Measurements from ENCODE around the gene CBLB.
"Not testable (repeated sequence)": the region's sequence is repeated elsewhere in the genome, so short reads cannot be mapped to it uniquely, and the experiment has no call there.

Gene CBLB

DNA sequence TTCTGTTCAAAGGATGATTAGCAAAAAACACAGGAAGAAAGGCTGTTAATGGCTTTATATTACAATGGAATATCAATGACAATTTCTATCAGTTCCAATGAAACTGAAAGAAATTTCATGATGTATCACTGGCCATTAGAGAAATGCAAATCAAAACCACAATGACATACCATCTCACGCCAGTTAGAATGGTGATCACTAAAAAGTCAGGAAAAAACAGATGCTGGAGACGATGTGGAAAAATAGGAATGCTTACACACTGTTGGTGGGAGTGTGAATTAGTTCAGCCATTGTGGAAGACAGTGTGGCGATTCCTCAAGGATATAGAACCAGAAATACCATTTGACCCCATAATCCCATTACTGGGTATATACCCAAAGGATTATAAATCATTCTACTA lies 53.5 kb downstream of the CBLB start:
- not testable (repeated sequence) for DNase-seq

DNA sequence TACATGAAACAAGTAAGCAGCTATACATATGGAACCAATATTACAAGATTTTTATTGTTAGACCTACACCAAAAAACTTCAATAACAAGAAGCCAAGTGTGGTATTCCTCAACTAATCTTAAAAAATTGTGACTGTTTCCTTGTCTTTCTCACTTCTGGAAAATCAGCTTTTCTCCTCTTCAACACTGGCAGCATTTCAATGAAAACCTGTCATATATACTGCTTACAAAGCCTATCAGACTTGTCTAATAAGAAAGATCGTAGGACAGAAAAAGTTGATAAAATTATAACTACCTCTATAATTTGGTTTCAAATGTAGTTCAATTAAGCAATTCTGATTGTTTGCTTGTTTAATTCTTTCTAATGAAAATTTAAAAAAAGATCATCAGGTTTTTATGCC lies 55.1 kb downstream of the CBLB start:
- no peak for DNase-seq

DNA sequence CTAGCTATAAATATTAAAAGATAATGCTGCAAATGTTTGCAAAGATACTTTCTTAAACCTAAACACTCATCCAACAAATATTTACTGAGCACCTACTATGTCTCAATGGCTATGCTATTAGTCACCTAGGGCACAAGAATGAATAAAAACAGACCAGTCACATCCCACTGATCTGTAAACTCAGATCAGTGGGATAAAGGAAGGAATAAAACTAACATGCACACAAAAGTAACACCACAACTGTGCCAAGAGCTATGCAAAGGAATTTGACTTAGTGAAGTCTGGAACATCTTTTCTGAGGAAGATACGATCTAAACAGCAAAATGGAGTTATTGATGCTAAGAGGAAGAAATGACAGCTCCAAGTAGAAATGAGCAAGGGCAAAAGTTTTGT lies 56.6 kb downstream of the CBLB start:
- DNase-seq: no peak

DNA sequence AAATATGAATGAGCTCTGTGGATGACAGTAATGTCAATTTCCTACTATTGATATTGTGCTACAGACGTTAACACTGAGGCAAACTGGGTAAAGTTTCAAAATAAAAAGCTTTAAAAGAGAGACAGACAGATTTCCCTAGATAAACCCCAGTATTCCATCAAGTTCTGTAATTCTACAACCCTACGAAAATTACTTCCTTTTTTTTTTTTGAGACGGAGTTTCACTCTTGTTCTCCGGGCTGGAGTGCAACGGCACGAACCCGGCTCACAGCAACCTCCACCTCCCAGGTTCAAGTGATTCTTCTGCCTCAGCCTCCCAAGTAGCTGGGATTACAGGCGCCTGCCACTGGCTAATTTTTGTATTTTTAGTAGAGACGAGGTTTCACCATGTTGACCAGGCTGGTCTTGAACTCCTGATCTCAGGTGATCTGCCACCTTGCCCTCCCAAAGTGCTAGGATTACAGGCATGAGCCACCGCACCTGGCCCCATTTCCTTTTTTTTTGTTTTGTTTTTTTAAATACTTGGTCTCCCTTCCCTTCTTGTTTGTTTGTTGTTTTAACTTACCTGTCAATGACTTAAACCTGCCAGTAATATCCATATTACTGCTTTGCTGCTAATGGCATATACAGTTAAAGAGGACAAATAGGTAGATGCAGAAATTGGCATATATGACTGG lies 57.2 kb downstream of the CBLB start:
- DNase-seq: no peak

DNA sequence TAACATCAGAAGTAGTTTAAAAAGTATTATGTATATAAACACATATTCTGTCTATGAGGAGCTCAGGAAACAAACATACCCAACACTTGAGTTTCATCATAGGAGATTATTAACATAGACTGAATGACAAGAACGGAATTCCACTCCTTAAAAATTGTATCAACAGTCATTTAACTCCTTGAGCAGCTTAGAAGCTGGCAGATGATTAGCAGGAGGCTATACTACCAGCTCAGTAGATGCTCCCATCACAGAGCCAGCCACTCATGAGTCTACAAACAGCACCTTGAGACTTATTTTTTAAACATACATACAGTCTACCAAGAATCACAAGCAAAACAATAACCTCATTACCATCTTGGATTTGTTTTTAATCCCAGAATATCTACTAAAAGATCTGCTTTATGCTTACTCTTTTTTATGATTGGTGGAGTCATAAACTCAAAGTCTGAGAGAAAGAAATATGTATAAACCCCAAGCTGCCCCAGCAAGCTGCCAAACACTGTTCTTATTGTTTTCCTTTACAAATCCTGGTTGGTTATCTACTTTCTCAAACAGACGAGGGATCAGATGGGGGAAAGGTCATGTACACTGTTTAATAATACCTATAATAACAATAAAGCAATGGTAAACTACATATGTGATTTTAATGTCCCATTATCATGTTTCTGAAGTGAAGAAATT lies 59.5 kb downstream of the CBLB start:
- no peak for DNase-seq

DNA sequence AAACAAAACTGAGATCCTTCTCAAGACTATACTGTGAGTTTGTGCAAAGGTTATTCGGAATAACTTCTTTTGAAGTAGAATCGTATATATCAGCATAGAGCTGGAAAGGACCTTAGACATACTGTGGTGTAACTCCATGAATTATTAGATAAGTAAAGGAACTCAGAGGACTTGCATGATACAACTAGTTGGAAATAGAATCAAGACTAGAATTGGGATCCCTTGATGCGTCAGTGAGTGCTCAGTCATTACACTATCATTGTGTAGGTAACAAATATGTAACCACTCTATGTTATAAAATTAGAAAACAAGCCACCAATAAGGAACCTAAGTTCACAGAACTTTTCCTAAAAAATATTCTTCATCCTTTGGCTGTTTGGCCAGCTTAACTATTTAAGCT lies 61.1 kb downstream of the CBLB start:
- no peak for DNase-seq

DNA sequence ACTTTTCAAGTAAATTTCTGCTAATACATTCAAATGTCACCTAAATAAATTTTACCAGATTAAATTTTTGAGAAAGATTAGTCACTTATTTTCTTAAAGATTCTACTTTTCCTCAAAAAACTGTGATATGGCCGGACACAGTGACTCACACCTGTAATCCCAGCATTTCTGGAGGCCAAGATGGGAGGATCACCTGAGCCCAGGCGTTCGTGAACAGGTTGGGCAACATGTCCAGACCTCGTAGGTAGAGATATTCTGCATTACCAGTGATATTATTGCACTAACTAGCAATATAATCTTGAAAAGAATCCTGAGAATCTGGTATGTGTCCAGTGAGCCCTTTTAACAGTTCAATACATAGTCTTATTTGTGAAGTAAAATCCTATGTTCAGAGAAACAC lies 61.7 kb downstream of the CBLB start:
- no peak for DNase-seq

DNA sequence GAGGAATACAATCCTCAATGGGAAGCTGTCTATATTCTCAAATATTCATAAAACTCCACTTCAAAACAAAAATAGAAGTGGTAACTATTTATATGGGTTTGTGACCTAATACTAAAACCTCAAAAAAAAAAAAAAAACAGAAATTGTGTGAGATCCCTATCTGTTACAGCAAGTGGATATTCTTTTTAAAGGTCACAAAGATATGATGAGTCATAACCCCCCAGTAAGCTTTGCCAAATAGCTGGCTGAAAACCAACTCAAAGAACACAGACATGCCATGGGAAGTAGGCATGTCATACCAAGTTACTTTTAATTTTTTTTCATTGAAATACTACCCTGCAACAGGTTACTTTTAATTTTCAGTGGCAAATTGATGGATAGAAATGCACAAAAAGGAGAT lies 62.5 kb downstream of the CBLB start:
- no peak for DNase-seq

DNA sequence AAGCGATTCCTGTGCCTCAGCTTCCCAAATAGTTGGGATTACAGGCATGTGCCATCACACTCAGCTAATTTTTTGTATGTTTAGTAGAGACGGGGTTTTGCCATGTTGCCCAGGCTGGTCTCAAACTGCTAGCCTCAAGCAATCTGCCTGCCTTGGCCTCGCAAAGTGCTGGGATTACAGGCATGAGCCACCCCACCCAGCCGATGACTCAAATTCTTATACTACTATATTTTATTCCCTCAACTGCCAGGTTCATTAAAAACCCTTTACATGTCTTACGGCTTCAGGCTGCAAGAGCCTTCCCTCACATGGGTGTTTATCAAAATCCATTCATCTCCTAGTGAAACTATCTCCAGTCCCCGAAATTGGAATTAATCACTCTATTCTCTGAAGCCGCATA lies 63.4 kb downstream of the CBLB start:
- DNase-seq: no peak

DNA sequence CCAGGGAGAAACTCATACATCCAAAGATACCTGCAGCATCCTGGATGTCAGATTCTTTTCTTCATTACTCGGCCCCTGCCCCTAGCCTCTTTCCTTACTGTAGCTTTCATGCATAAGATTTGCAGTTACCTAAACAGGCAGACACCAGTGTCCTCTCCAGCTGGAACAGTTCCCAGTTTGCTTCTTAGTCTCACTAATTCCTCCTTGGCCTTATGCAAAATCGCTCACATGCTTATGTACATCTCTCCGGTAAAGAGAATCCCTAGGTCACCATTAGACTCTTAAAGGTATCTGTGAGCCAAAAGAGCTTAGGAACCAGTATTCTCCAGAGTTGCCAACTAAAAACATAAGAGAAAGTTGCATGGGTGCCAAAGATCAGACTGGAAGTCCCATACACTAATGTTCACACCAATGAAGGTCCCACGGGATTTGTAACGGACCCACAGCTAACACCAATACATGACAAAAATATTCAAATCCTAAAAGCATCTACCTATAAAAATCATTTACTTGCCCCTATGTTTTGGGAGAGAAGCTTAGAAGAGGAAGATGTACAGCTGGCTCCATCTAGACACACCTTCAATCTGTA lies 66.6 kb downstream of the CBLB start:
- DNase-seq: no peak

DNA sequence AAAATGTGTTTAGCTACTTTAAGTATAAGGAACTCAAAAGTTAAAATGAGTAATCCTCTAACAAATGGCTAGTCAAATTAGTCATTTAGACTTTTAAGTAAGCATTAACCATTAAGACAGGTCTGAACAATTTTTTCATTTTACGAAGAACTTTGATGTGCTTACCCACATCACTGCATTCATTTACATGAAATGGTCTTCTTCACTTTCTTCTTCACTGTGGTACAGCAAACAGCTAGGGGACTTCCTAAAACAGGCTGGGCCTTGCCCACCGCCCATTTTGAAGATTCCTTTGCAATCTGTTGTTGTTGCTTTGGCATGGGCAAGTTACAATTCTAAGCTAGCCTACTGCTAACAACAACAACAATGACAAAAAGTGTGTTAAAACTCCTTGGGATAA lies 67.4 kb downstream of the CBLB start:
- no peak for DNase-seq

DNA sequence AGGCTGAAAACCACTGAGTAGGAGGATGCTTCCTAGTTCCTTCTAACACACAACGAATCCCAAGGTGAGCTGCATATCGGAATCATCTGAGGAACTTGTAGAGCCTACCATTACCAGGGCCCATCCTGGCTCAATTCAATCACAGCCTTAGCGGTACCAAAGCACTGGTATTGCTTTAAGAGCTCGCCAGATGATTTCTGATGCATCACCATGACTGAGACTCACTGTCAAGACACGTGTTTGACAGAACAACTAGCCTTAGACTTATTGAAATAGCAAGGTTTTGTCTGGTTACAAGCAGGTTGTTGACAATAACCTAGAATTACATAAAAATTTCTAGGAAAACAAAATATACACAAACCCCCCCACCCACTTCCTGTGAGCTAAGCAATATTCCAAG lies 68.5 kb downstream of the CBLB start:
- DNase-seq: no peak

DNA sequence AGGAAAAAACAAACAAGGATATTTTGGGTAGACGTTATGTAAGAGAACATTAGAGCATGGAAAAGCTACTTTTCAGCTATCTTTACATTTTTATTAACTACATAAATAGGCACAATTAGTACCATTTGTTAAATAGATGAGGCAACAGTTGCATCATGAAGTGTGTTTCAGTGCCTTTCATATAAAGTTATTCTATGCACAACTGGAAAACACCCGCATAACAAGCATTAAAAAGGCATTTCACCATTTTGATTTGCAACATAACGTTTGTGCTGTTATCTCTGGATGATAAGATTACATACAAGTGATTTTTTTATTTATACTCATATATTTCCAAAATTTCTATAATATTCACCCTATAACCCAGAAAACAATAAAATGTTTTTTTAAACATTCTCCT lies 69.5 kb downstream of the CBLB start:
- DNase-seq: no peak

DNA sequence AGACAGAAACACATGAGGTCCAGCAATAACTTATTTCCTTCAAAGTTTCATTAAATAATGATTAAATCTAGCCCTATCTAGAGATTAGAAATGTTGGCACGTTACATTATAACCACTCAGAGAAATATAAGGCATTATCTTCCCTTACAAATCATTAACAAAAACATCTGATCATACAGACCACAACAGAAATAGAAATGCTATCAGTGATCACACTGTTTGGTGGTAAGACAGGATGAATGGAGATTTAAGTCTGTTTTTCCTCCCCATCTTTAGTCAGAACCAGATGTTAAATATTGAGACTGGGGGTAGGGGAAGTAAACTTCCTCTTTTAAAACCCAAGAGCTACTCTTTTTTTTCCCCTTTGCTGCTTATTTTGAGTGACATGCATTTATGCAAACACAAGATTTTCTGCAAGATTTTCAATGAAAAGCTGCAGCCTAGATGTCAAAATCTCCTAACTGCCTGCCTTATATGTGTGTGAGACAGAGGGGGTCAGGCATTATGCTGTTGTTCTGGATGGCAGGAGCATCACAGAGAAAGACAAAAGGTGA lies 70.4 kb downstream of the CBLB start:
- no peak for DNase-seq

DNA sequence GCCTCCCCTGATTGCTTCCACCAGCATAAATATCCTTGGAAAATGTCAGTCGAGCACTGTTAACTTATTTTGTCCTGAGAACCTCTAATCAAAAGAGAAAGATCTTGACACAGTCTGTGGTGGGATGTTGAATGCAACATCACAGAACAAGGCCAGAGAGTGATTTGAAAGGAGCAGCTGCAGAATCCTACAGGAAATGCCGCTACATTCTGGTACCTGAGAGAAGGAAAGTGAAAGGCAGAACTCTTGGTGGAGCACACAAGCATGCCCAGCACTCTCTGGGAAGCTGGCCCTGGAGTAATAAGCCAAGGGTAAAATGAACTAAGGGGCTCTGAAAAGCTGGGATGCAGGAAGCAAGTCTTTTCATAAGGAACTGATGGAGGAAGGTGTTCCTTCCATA lies 75.8 kb downstream of the CBLB start:
- DNase-seq: no peak

DNA sequence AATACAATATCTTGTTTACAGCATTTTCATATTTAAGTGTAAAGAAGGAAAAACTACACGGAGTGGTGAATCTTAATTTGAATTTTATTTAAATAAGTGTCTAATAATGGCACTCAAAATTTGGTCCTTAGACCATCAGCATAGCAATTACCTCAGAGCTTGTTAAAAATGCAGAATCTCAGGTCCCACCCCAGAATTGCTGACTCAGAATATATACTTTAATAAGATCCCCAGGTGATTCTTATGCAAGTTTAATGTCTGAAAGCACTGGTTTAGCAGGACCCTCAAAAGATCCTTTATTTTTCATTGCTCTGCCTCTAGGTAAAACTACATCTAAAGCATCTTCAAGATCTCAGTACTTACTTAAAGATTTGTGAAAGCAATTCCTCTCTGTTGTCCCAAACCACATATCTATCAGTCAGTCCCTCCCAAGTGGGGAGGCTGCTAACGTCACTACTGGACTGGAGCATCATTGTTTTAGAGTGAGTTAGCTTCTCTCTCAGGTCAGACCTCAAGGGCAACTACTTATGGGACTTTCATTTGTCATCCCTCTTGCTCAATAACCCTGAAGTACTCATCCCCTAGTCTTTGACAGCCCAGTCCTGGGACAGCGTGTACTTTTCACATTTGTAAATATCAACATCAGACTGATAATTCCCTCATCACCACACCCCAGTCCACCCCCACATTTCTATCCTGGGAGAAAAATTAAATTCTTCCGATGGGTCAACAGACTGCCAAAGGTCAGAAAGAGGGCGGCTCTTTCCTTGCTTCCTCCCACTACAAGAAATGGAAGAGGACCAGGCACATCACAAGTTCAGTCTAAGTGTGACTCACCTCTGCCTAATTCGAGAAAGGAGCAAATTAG lies 76.7 kb downstream of the CBLB start:
- no peak for DNase-seq

DNA sequence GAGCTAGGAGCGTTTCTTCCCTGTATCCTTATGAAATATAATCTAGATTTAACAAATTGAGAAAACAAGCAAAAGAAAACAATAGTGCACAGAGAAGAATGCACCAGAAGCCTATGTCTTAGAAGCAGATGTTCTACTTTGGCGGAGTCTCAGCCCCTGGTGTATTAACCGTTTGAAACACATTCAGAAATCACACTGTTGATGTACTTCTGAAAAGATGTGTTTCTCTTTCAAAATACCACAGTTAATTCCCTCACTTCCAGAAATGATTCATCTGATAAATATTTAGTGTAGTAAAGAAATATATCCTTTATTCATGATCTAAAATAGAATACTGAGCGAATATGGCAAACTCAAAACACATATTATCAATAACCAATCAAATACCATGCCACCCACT lies 77.7 kb downstream of the CBLB start:
- DNase-seq: no peak

DNA sequence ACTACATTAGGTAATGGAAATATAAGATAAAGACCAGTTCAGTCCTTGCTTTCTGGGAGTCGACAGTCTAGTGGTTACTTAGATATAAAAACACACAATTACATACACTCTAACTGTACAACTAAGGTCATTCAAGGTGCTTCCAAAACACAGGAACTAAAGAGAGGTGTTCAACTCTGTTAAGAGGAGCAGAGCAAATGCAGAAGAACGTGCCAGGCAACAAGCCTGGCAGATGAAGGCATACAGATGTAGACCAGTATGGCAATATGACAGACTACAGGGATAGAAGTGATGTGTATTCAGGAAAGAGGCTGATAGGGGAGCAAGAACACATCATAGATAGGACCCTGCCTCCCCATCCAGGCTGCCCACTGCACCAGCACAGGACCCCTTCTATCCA lies 78.3 kb downstream of the CBLB start:
- no peak for DNase-seq

DNA sequence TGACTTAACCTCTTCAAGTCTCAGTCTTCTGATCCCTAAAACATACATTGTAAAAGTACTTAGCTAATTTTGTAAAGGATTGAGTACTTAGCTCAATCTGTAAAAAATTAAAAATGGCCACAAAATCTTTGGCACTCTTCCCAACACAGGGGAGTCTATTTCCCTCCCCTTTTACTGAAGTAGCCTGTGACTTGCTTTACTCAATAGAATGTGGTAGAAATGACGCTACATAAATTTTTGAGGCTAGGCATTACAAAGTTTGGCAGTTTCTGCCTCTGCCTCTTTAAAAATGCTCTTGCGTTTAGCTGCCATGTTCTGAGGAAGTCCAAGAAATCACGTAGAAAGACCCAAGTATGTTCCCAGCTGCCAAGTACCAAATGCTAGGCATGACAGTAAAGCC lies 80.2 kb downstream of the CBLB start:
- DNase-seq: no peak

DNA sequence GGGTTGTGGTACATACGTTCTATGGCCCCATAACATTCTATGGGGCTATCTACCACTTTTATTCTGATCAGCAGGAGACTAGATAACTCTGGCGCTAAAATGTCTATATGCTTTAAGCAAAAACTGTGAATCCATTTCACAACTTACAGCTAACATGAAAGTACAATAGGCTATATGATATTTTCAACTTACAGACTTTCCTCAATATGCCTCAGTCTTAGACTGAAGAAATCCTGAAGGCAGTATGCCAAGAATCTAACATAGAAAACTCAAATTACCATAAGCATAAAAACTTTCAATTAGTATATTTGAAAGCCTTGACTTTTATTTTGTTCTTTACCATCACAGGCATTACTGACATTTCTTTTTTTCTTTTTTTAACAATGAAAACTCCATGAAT lies 81.4 kb downstream of the CBLB start:
- no peak for DNase-seq

DNA sequence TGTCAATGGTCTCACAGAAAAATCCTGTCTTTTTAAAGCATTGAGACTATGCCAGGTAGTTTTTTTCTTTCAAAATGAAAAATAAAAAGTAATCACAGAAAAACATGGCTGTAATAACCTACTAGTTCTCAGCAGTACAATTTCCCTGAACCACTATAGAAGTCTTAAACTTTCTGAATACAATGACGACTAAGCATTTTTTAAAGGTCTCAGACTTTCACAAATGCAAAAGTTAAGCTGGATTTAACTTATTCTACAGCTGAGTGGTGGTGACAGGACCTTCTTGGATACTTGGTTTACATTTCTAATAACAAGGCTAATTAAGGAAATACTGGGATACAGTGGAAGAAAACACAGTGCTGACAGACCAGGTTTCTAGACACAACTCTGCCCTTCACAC lies 81.8 kb downstream of the CBLB start:
- no peak for DNase-seq

DNA sequence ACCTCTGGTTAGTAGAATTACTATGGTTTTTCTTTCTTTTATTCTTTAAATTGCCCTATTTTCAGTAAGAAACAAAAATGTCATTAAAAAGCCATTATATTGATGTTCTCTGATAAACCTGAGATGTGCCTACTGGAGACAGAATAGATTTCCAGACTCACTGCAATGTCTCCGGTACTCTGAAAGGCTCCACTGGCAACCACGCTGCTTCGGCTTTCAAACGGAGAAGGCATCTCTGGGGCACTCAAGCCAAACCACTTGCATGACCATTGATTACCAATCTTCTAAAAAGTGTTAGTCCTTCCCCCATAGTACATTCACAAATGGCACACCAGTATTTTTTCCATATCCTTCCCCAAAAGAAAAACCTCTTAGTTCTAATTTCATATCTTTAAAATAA lies 82.6 kb downstream of the CBLB start:
- DNase-seq: no peak

DNA sequence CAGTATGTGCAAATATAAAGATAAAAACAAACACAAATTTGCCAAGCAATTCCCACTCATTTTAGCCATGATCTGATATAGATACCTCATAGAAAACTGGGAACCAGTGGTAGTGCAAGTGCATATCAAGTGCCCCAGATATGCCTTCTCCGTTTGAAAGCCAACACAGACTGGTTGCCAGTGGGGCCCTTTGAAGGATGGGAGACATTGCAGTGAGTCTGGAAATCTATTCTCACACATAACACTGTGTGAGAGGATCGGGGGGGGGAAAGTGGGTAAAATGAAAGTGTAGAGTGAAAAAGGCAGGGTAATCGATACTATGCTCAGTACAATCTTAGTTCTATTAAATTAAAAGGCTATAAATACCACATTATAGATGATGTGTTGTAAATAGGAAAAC lies 83.0 kb downstream of the CBLB start:
- DNase-seq: no peak

DNA sequence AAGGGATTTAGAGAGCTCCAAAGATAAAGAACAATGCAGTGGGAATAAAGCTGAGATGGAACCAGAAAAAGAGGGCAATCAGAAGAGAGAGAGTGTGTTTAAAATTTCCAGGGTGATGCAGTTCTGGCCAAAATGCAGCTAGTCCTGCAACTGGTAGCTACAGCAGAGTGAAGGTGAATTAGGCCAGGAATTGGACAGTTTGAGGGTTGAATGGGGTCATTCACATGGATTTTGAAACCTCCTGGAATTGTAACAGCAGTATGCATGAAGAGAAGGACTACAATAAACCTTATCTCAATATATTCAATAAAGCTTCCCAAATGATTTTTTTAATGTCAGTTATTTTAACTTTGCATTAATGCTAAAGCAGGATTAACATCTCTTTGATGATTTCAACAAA lies 85.2 kb downstream of the CBLB start:
- DNase-seq: no peak

All from NCI-H187 treated with DMSO at 0.1 percent for 48 hours (cell line).